ENCODE results near the gene TSPAN18.

TSPAN18 gene

DNA sequence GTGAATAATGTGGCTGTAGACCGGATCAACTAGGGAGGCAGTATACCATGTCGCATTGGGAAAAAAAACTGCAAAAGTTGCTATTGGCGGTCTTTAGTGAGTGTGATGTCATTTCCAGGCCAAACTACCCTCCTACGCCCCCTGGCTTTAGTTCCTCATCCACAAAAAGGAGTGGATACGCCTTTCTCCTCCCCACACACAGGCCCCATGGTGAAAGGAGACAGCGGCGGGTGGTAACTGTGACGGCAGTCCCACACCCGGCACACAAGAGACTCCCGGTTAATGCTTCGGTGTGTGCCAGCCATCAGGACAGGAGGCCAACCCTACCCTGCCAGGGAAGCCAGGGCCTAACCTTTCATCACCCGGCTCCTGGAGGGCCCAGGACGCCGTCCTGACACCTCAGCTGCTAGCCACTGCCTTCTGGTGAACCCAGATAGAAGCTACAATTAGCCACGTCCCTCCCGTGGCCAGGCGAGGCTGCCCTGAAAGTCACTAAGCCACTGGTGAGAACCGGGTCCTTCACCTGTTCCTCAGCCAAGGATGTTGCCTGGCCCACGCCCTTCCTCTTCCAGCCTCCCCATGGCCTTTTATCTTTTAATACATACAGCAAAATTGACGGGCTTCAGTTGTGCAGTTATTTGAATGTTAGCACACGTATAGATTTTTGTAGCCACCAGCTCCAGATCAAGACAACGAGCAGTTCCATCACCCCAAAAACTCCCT lies 213.1 kb downstream of the TSPAN18 start:
- DNase-seq (ENCODE audit: low read depth in 3 of 3, low spot score in 1 of 3), result no peak

DNA sequence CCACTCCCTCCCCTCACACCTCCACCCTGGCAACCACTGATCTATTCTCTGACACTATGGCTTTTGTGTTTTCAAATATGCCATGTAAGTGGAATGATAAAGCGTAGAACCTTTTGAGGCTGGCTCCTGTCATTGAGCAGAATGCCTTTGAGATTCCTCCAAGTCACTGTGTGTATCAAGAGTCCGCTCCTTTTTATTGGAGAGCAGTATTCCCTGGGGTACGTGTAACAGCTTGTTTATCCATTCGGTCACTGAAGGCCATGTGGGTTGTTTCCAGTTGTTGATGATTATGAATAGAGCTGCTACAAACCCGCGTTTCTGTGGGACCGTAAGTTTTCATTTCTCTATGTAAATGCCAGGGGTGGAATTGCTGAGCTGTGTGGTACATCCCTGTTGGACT lies 213.6 kb downstream of the TSPAN18 start:
- no peak for DNase-seq (ENCODE audit: low read depth in 3 of 3, low spot score in 1 of 3)

- no peak for DNase-seq (ENCODE audit: low read depth in 3 of 3, low spot score in 1 of 3)
These were observed 214.1 kb downstream of the TSPAN18 start for GRCh38 chr11:44940835-44941234.

GRCh38 chr11:44941259-44942021 lies 214.7 kb downstream of the TSPAN18 start:
- no peak for DNase-seq (ENCODE audit: low read depth in 3 of 3, low spot score in 1 of 3)

DNA sequence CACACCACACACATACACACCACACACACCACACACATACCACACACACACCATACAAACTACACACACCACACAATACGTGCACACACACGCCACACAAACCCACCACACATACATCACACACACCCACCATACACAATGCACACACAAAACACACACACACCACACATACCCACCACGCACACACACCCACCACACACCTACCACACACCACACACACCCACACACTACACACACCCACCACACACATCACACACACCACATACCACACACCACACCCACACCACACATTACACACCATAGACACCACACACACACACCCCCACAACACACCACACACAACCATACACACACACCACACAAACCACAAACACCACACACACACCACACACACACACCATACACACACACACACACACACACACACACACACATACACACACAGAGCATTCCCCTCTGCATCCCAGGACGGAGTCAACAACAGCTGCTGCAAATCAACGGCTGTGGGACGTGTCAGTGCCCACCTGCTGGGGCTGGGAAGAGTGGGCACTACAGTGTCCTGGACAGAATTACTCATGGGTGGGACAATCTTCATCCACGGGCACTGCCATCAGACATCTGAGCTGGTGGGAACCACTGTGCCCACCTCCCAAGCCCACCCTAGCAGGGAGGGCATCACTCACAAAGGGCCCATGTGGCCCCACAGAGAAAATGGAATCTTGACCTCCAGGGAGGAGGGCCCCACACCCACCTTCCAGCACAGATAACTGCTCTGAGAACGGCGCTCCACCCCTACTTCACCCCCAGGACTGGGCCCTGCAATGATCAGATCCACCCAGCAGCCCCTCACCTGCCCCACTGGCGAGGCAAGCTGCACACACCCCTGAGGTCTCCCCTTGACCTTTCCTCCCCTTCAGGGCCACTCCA lies 215.5 kb downstream of the TSPAN18 start:
- DNase-seq (ENCODE audit: low read depth in 3 of 3, low spot score in 1 of 3), result no peak

DNA sequence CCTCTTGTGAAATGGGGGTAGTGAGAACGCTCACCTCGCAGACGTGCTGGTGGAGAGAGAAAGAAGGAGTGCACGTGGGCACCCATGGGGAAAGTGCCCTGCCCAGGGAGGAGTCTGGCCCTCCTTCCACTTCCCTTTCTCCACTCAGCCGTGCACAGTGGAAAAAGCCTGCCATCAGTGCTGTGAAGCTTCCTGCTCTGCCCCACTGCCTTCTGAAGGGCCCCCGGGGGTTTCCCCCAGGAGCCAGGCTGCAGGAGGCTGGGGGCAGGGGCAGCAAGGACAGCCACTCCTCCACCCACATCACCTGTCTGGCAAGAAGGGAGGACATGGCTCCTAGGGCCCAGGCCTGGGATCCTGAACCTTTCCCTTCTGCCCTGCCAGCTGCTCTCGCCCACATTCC lies 216.4 kb downstream of the TSPAN18 start:
- no peak for DNase-seq (ENCODE audit: low read depth in 3 of 3, low spot score in 1 of 3)

DNA sequence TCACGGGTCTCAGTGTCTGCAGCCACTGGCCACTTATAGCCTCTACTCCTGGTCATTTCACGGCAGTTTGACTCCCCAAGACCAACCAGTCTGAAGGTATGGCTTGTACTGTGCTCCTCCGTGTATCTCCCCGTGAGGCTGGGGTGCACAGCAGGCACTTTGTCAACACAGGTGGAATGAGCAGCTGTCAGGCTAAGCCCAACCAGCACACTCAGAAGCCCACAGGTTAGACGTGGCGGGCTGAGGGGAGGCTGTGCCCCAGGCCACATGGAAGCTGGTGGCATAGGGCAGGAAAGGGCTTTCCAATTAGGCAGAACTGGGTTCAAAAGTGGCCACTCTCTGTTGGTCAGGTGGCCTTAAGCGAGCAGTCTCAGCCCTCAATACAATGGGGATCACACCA lies 216.9 kb downstream of the TSPAN18 start:
- DNase-seq (ENCODE audit: low read depth in 3 of 3, low spot score in 1 of 3), result no peak

GRCh38 chr11:44944181-44944852 lies 217.6 kb downstream of the TSPAN18 start:
- DNase-seq (ENCODE audit: low read depth in 3 of 3, low spot score in 1 of 3), result no peak

GRCh38 chr11:44944853-44945235 lies 218.1 kb downstream of the TSPAN18 start:
- no peak for DNase-seq (ENCODE audit: low read depth in 3 of 3, low spot score in 1 of 3)

GRCh38 chr11:44945666-44946065 lies 218.9 kb downstream of the TSPAN18 start:
- DNase-seq (ENCODE audit: low read depth in 3 of 3, low spot score in 1 of 3), result no peak

- no peak for DNase-seq (ENCODE audit: low read depth in 3 of 3, low spot score in 1 of 3)
These were observed 219.5 kb downstream of the TSPAN18 start for GRCh38 chr11:44946263-44946662.

DNA sequence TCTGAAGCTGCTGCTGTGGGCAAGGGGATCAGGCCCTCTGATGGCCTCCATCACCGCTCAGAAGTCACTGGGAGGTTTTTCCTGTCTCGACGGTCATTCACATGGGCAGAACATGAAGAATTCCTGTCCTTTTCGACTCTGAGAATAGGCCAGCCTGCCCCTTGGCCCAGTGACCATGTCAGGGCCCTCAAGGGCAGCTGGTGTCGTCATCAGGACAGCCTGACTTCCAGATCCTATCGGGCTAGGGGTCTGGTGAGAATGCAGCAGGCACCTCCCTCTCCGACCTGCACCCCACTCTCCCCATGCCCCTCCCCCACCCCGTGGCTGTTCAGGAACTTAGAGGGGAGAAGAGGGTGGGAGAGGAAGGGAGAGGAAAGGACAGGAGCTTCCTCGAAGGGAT lies 220.4 kb downstream of the TSPAN18 start:
- no peak for DNase-seq (ENCODE audit: low read depth in 3 of 3, low spot score in 1 of 3)

DNA sequence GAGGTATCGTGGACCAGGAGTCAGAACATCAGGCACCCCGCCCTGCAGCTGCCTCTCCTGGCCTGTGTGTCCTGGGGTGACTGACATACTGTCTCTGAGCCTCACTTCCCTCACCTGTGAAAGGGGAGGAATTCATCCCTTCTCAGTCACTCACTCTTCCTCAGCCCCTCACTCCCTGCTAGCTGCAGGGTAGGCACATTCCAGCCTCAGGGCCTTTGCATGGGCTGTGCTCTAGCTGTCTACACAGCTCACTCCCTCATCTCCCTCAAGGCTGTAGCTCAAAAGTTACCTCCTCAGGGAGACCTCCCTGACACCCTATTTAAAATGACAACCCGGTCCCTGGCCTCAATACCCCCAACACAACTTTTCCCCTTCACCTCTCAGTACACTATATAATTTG lies 221.4 kb downstream of the TSPAN18 start:
- no peak for DNase-seq (ENCODE audit: low read depth in 3 of 3, low spot score in 1 of 3)

DNA sequence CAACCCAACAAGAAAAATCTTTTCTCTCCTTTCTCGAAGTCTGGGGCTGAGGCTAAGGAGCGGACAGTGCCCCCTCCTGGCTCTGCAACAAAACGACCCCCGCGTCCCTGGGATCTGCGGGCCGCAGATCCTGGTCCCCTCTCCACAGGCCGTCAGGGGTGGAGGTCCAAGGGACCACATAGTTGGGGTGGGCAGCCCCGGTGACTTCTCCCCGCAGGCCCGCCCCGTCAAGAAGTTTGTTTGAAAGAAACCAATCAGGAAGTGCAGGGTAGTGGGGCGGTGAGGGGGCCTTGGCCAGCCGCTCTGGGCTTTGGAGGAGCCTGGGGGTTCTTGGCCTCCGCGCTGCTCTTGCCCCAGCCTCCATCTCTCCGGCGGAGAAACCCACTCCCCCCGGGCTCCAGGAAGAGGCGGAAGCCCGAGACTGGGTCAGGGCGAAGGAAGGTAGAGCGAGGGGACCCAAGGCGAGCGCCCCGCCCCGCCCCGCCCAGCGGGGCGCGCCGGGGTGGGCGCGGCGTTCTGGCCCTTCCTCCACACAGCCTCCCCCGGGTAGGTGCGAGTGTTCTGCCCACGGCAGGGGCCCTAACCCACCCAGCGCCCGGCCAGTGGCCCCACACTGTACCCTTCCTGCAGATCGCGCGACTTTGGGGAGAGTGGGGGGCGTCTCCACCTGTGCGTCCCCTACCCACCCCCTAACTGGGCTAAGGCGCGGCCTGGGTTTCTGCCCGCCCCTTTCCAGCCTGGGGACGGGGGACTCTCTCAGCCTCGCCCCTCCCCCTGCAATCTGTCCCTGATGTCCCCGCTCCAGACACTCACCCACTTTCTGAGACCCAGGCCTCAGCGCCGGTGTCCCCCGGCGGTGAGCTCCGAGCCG lies 222.6 kb downstream of the TSPAN18 start:
- DNase-seq (ENCODE audit: low read depth in 3 of 3, low spot score in 1 of 3), result no peak

GRCh38 chr11:44950031-44950624 lies 223.4 kb downstream of the TSPAN18 start:
- DNase-seq (ENCODE audit: low read depth in 3 of 3, low spot score in 1 of 3), result peak in 1 of 3 donors; percentile 22

DNA sequence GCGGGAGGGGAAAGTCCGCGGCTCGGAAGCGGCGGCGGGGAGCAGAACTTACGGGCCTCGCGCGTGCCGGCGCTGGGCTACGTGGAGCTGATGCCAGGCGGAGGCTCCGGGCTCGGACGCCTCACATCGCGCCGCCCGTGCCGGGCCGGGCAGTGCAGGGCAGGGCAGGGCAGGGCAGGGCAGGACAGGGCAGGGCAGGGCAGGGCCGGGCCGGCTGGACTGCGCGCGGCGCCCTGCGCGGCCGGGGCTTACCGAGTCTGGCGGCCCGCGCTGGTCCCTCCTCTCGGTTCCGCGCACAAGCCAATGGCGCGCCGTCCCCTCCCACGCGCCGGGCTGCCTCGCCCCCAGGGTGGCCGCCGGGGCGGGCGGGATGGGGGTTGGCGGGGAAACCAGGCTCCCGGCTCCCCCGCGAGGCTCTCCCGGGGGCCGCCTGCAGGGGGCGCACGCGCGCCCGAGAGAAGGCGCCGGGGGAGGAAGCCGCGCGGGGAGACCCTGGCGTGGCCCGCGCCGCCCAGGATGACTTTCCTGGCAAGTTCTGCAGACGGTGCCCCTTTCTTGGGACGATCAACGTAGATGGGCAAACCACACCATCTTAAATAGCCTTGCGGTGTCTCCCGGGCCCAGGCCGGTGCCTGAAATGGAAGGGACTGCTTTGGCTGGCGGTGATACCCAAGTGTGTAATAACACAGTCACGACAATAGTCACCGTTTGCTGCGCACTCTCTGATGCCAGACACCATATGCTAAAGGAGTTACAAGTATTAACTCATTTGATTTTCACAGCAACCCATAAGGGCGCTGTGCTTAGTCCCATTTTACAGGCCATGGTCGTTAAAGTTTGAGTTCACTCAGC lies 224.1 kb downstream of the TSPAN18 start, which contains the start of gene TP53I11:
TP53I11 (minus strand) TSS at position 259 of the 852 bp plus-strand sequence. CDS start 12,548 bp downstream, outside the sequence.
- peak; percentile 18 to 54 (median 34) for DNase-seq (ENCODE audit: low read depth in 3 of 3, low spot score in 1 of 3)

- no peak for DNase-seq (ENCODE audit: low read depth in 3 of 3, low spot score in 1 of 3)
These were observed 225.3 kb downstream of the TSPAN18 start for GRCh38 chr11:44952082-44952481.

GRCh38 chr11:44952500-44953260 lies 225.9 kb downstream of the TSPAN18 start:
- DNase-seq (ENCODE audit: low read depth in 3 of 3, low spot score in 1 of 3), result no peak

Data from stimulated activated CD4-positive, alpha-beta T cell treated with anti-CD3 and anti-CD28 coated beads, TNF-alpha, amount 100 ng/mL, for 1 hour (primary cell).